HG03460 (cell line): ENCODE data around the gene TLR1.
"Not testable (repeated sequence)": the region's sequence is repeated elsewhere in the genome, so short reads cannot be mapped to it uniquely, and the experiment has no call there.

ENCODE experiments used
- ATAC-seq: cut with Tn5 transposase; IDR thresholded peaks from one replicate; pipeline ENCODE4 v1.9.1; 2021; ENCODE audit not compliant: unreplicated experiment

The TLR1 gene

GRCh38 chr4:38804654-38805295 lies at the start of gene TLR1:
TLR1 (minus strand) TSS chr4:38804791; CDS start chr4:38798831, 5,960 bp downstream.
- ATAC-seq: no peak

- ATAC-seq: no peak
Measured at GRCh38 chr4:38846015-38846414, 41.4 kb upstream of the TLR1 start.

- no peak for ATAC-seq
Measured at GRCh38 chr4:38842994-38843393, 38.4 kb upstream of the TLR1 start.

- ATAC-seq: no peak
Measured at GRCh38 chr4:38837849-38838248, 33.3 kb upstream of the TLR1 start.

- no peak for ATAC-seq
Measured at GRCh38 chr4:38837334-38837733, 32.7 kb upstream of the TLR1 start.

GRCh38 chr4:38834570-38834969 lies 30.0 kb upstream of the TLR1 start:
- no peak for ATAC-seq

GRCh38 chr4:38832624-38833528 lies 28.3 kb upstream of the TLR1 start:
- no peak for ATAC-seq

- no peak for ATAC-seq
Measured at GRCh38 chr4:38832206-38832605, 27.6 kb upstream of the TLR1 start.

GRCh38 chr4:38831653-38832052 lies 27.1 kb upstream of the TLR1 start:
- no peak for ATAC-seq

- no peak for ATAC-seq
Measured at GRCh38 chr4:38829237-38829636, 24.6 kb upstream of the TLR1 start.

GRCh38 chr4:38823766-38824165 lies 19.2 kb upstream of the TLR1 start:
- ATAC-seq: no peak

- no peak for ATAC-seq
Measured at GRCh38 chr4:38822748-38823303, 18.2 kb upstream of the TLR1 start.

GRCh38 chr4:38821739-38822138 lies 17.1 kb upstream of the TLR1 start:
- no peak for ATAC-seq

GRCh38 chr4:38820329-38821061 lies 15.9 kb upstream of the TLR1 start:
- peak; percentile 58 for ATAC-seq

GRCh38 chr4:38819569-38819968 lies 15.0 kb upstream of the TLR1 start:
- ATAC-seq: no peak

- ATAC-seq: peak; percentile 53
Measured at GRCh38 chr4:38818441-38818976, 13.9 kb upstream of the TLR1 start.

- no peak for ATAC-seq
Measured at GRCh38 chr4:38815885-38816782, 11.5 kb upstream of the TLR1 start.

GRCh38 chr4:38814386-38814785 lies 9.8 kb upstream of the TLR1 start:
- ATAC-seq: no peak

GRCh38 chr4:38811297-38811696 lies 6.7 kb upstream of the TLR1 start:
- ATAC-seq: no peak

- not testable (repeated sequence) for ATAC-seq
Measured at GRCh38 chr4:38807462-38807861, 2.9 kb upstream of the TLR1 start.
